ENCODE data around the gene RFX7.

Gene RFX7

DNA sequence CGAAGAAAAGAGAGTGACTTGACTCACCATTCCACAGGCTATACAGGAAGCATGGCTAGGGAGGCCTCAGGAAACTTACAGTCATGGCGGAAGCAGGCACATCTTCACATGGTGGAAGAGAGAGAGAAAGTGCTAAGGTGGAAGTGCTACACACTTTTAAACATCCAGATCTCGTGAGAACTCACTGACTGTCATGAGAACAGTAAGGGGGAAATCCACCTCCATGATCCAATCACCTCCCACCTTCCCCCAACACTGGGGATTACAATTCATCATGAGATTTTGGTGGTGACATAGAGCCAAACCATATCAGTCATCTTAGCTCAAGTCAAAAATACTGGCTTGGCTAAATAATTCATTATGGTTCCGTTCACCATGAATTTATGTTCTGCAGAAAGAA lies 205.0 kb downstream of the RFX7 start:
- DNase-seq (ENCODE audit: low spot score) = no peak
- TF ChIP-seq, protein P1, sequence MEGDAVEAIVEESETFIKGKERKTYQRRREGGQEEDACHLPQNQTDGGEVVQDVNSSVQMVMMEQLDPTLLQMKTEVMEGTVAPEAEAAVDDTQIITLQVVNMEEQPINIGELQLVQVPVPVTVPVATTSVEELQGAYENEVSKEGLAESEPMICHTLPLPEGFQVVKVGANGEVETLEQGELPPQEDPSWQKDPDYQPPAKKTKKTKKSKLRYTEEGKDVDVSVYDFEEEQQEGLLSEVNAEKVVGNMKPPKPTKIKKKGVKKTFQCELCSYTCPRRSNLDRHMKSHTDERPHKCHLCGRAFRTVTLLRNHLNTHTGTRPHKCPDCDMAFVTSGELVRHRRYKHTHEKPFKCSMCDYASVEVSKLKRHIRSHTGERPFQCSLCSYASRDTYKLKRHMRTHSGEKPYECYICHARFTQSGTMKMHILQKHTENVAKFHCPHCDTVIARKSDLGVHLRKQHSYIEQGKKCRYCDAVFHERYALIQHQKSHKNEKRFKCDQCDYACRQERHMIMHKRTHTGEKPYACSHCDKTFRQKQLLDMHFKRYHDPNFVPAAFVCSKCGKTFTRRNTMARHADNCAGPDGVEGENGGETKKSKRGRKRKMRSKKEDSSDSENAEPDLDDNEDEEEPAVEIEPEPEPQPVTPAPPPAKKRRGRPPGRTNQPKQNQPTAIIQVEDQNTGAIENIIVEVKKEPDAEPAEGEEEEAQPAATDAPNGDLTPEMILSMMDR (conservative IDR thresholded peaks at IDR 0.05; ENCODE audit: low read depth) = no peak
- CTCF ChIA-PET = interaction anchor here (1.8 kb wide), 1 partner anchor 14 kb away, joined by 5 read pairs; no protein-coding TSS in a partner anchor
- POLR2A ChIA-PET (ENCODE audit: low non-redundant PET) = no interaction called here
- H3K27ac ChIP-seq = no peak overlapping the region

DNA sequence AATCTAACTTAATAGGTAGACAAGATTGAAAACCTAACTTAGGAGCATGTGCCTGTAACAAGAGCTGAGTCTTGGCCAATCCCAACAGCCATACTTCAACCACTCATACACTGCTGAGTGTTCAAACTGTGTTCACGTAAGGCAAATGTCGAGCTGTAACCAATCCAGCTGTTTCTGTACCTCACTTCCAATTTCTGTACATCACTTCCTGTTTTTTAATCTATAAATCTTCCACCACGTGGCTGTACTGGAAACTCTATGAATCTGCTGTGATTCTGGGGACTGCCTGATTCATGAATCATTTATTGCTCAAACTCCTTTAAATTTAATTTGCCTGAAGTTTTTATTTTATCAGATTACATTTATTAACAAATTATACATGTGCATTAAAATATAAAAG lies 205.7 kb downstream of the RFX7 start:
- CTCF ChIA-PET = interaction anchor here (1.8 kb wide), 1 partner anchor 15 kb away, joined by 5 read pairs; no protein-coding TSS in a partner anchor
- H3K27ac ChIP-seq = no peak overlapping the region
- TF ChIP-seq, protein P1 (conservative IDR thresholded peaks at IDR 0.05; ENCODE audit: low read depth) = no peak
- no peak for DNase-seq (ENCODE audit: low spot score)
- POLR2A ChIA-PET (ENCODE audit: low non-redundant PET) = no interaction called here
